Neural crest cell (in vitro differentiated cells): Measurements from ENCODE around the gene SORBS1. TPM values are rescaled to one million over a fixed set of nuclear protein-coding genes. Genes with fewer than 3 reads are reported as not detected.

Source experiments
- DNase-seq: peaks from one replicate; pipeline ENCODE4 v3.0.0; 2021; ENCODE audit warnings: low read depth, mixed read lengths, low spot score
- H3K27ac Mint-ChIP-seq: one replicate; pipeline ENCODE4 v1.8.0; 2021; ENCODE audit warnings: mild to moderate bottlenecking, mixed read lengths; ENCODE audit not compliant: unreplicated experiment
- H3K27me3 Mint-ChIP-seq: 2 replicates; pipeline ENCODE4 v1.8.0; 2021; ENCODE audit warnings: low read depth, mild to moderate bottlenecking, mixed read lengths
- H3K36me3 Mint-ChIP-seq: 2 replicates; pipeline ENCODE4 v1.8.0; 2021; ENCODE audit warnings: low read depth, mild to moderate bottlenecking, mixed read lengths
- H3K4me1 Mint-ChIP-seq: 2 replicates; pipeline ENCODE4 v1.8.0; 2021; ENCODE audit warnings: mixed read lengths
- H3K4me3 Mint-ChIP-seq: one replicate; pipeline ENCODE4 v1.8.0; 2021; ENCODE audit warnings: mild to moderate bottlenecking, mixed read lengths
- H3K9me3 Mint-ChIP-seq: 2 replicates; pipeline ENCODE4 v1.8.0; 2021; ENCODE audit warnings: mixed read lengths
- CTCF ChIP-seq: fragments of 200-600 bp; sonication (generic); conservative IDR thresholded peaks from 2 replicates; pipeline ENCODE4 v1.5.0; 2021; ENCODE audit warnings: antibody characterized with exemption, mild to moderate bottlenecking
- total RNA-seq: library from RNA; stranded (reverse); gene quantifications from 2 replicates; pipeline ENCODE4 v1.2.1, GENCODE V29; 2021

Gene SORBS1
- total RNA-seq, 1 donor from 2014 or later: 15.3 TPM

GRCh38 chr10:95363303-95363912 lies 197.8 kb downstream of the SORBS1 start:
- peak; percentile 99 for TF ChIP-seq CTCF
- Mint-ChIP-seq H3K4me3 (no peak overlapping the region), H3K27ac (no peak overlapping the region), H3K4me1 (peaks cover 17% of the 10 kb centered on the region), H3K9me3 (no peaks in the 10 kb centered on the region), H3K27me3 (no peaks in the 10 kb centered on the region), H3K36me3 (no peaks in the 10 kb centered on the region)
- DNase-seq: peak; percentile 58

GRCh38 chr10:95360122-95360714 lies 201.0 kb downstream of the SORBS1 start:
- H3K4me1 Mint-ChIP-seq: peaks cover 17% of the 10 kb centered on the region
- TF ChIP-seq CTCF: no peak
- no peaks in the 10 kb centered on the region for H3K9me3 Mint-ChIP-seq
- H3K4me3 Mint-ChIP-seq: no peak overlapping the region
- no peak for DNase-seq
- H3K27ac Mint-ChIP-seq: no peak overlapping the region
- no peaks in the 10 kb centered on the region for H3K27me3 Mint-ChIP-seq
- H3K36me3 Mint-ChIP-seq: no peaks in the 10 kb centered on the region

- no peaks in the 10 kb centered on the region for H3K9me3 Mint-ChIP-seq
- no peaks in the 10 kb centered on the region for H3K36me3 Mint-ChIP-seq
- H3K4me3 Mint-ChIP-seq: no peak overlapping the region
- no peak for DNase-seq
- H3K4me1 Mint-ChIP-seq: peaks cover 17% of the 10 kb centered on the region
- TF ChIP-seq CTCF: no peak
- no peaks in the 10 kb centered on the region for H3K27me3 Mint-ChIP-seq
- no peak overlapping the region for H3K27ac Mint-ChIP-seq
These were observed 201.7 kb downstream of the SORBS1 start for GRCh38 chr10:95359466-95359865.

GRCh38 chr10:95356190-95356955 lies 204.8 kb downstream of the SORBS1 start:
- TF ChIP-seq CTCF: no peak
- no peak overlapping the region for H3K27ac Mint-ChIP-seq
- H3K27me3 Mint-ChIP-seq: no peaks in the 10 kb centered on the region
- H3K9me3 Mint-ChIP-seq: no peaks in the 10 kb centered on the region
- no peak for DNase-seq
- peaks cover 13% of the 10 kb centered on the region for H3K4me1 Mint-ChIP-seq
- H3K4me3 Mint-ChIP-seq: no peak overlapping the region
- no peaks in the 10 kb centered on the region for H3K36me3 Mint-ChIP-seq

GRCh38 chr10:95355301-95355700 lies 205.9 kb downstream of the SORBS1 start:
- no peak for DNase-seq
- Mint-ChIP-seq H3K4me3 (no peak overlapping the region), H3K36me3 (no peaks in the 10 kb centered on the region), H3K4me1 (peaks cover 5% of the 10 kb centered on the region), H3K27me3 (no peaks in the 10 kb centered on the region), H3K27ac (no peak overlapping the region), H3K9me3 (no peaks in the 10 kb centered on the region)
- no peak for TF ChIP-seq CTCF
